ENCODE measurements around the gene ME3. TPM values are rescaled to one million over a fixed set of nuclear protein-coding genes. Genes with fewer than 3 reads are reported as not detected.

Gene ME3
- total RNA-seq, 1 experiment from 2014 or later: 2.7 TPM

DNA sequence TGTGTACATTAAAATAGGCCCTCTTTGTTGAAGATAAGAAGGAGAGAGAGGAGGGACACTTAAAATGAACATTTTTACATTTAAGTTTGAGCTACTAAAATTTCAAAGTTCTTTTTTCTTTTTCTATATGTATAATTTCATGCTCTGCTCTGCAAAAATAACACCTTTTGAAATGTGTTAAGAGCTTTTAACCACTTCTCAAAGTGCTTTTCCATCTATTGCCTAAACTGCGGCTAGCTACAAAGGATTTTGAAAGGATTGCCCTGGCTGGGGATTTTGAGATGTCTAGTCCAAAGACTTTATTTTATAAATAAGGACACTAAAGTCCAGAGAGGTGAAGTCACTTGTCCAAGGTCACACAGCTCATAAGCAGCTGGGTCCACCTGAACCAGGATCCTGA, 159.3 kb downstream of the ME3 start:
- no peak for DNase-seq
- Histone ChIP-seq H3K27me3 (no peaks in the 10 kb centered on the region; the same call in 1 of the 2 replicates), H3K9me3 (peaks cover 14% of the 10 kb centered on the region; the same call in 1 of the 2 replicates), H3K4me3 (no peak overlapping the region), H3K36me3 (no peaks in the 10 kb centered on the region)

DNA sequence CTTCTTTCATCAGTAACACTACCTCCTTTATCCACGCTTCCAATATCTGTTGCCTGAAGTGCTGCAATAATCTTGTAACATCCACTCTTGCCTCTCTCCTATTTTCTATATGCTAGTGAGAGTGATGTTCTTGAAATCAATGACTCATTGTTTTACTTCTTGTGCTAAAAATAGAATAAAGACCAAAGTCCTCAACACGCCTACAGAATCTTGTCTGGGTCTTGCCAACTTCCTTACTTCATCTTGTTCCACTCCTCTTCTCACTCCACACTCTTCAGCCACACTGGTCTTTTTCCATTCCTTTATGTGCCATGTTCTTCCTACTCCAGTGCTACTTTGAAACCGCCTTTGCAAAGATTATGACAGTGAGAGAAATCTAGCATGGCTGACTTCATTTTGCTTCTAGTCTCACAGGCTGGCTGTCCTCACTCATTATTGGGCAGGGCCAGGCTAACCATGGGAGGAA, 161.3 kb downstream of the ME3 start:
- Histone ChIP-seq H3K4me3 (no peak overlapping the region), H3K36me3 (no peaks in the 10 kb centered on the region), H3K27me3 (no peaks in the 10 kb centered on the region; the same call in 1 of the 2 replicates), H3K9me3 (peaks cover 14% of the 10 kb centered on the region; the same call in 1 of the 2 replicates)
- DNase-seq: no peak

DNA sequence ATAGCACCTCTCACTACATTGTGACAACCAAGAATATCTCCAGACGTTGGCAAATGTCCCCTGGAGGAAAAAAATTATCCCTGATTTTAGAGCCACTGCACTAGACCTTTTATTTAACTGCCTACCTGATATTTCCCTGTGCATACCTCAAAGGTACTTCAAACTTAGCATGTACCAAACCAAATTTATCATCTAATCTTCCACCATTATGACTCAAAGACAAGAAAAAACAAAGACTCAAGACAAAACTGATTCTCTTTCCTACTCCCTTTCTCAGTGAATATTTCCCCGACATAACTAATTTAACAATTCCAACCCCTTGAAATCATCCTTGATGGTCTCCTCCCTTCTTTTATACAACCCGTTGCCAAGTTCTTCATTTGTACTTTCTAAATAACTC, 161.7 kb downstream of the ME3 start:
- no peaks in the 10 kb centered on the region for H3K36me3 ChIP-seq

DNA sequence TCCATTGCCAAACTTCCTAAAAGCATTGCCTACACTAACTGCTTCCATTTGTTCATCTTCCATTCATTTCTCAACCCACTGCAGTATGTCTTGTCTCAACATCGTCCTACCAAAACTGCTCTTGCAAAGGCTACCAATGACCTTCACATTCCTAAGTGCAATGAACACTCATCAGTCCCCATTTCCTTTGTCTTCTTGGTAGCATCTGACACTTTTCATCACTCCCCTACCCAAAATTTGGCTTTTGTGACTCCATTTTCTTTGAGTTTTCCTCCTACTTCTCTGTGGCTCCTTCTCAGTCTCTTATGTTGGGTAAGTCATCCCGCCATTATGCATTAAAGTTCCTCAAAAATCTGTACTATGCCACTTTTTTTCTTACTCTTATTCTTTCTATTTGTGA, 162.3 kb downstream of the ME3 start:
- Histone ChIP-seq H3K36me3 (no peaks in the 10 kb centered on the region), H3K9me3 (peaks cover 14% of the 10 kb centered on the region; the same call in 1 of the 2 replicates), H3K4me3 (no peak overlapping the region), H3K27me3 (no peaks in the 10 kb centered on the region; the same call in 1 of the 2 replicates)
- DNase-seq: no peak

More for the DNA sequence above, 161.7 kb downstream of the ME3 start:
- no peaks in the 10 kb centered on the region; the same call in 1 of the 2 replicates for H3K27me3 ChIP-seq
- H3K9me3 ChIP-seq: peaks cover 14% of the 10 kb centered on the region; the same call in 1 of the 2 replicates
- no peak overlapping the region for H3K4me3 ChIP-seq
- DNase-seq: no peak

DNA sequence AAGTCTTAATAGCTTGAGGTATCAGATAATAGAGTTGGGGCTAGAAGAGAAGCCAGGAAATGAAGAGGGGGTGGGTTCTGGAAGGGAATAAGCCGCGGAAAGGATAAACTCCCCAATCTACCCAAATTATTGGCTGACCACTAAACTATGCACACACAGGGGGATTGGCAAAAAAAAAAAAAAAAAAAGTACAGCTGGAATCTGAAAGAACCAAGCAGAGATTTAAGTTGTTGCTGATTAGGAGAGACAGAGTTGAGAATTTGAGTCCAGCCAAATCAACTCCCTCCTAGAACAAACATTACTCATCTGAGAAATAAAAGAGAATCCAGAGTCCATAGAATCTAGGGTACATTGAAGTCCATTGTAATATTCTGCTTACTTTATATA, 162.8 kb downstream of the ME3 start:
- peaks cover 14% of the 10 kb centered on the region; the same call in 1 of the 2 replicates for H3K9me3 ChIP-seq
- no peak overlapping the region for H3K4me3 ChIP-seq
- no peaks in the 10 kb centered on the region for H3K27me3 ChIP-seq
- no peaks in the 10 kb centered on the region for H3K36me3 ChIP-seq
- DNase-seq: no peak

DNA sequence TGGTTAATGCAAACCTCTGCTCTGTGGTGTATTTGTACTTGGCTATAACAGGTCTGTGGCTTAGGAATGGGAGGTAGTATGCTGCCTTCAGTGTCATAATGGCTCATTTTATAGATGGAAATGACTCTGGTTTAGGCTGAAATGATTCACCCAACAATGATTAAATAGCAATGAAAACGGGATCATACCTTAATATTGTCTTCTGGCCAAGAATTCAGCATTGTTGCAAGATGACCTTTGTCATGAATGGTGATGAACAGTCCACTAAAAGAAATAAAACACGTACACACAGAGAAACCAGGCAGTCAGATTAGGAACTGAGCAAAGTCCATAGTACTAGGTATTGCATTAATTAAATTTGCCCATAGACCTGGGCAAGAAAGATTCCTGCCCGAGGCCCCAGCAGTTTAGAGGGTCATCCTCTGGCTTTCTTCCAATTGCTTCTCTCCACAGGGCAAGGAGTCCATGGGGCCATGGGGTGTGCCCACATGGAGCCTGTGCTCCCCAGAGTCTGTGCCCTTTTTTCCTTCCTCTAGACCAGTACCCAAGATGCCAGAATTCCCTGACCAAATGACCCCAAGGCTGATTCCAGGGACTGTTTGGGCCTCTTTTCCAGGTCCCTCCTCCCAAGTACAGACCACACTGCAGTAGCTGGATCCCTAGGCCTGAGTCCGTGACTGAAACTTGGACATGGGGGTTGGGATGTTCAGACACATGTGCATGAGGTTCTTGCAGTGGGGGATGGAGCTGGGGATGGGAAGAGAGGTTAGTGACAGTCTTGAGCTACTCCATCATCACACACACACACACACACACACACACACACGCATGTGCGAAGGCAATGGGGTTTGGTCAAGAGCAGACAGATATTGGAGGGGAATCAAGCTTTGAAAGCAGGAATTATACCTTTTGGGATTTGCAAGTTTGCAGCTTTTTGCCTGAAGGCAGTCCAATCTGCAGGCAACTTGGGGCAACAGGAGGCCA, 163.5 kb downstream of the ME3 start:
- DNase-seq: no peak
- H3K9me3 ChIP-seq: peaks cover 14% of the 10 kb centered on the region; the same call in 1 of the 2 replicates

DNA sequence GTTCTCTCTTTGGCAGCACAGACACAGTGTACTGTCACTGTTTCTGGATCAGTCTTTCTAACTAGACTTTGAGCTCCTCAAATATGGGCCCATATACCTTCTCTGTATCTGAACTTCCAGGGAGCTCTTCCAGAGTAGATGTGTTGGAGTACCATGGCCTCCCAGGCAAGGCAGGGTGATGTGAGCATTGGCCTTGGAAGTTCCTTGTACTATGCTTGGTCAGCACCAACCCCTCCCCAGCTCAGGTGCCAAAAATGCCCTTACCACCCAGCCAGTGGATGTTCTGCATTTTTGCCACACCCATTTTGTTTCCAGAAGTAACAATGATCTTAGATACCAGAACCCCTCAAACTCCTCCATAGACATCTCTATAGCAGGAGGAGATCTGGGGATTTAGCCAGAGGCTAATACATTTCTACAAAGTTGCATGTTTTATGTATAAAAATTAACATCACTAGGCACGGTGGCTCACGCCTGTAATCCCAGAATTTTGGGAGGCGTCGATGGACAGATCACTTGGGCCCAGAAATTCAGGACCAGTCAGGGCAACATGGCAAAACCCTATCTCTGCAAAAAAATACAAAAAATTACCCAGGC, 165.1 kb downstream of the ME3 start:
- H3K4me3 ChIP-seq: no peak overlapping the region
- H3K9me3 ChIP-seq: peaks cover 13% of the 10 kb centered on the region; the same call in 1 of the 2 replicates
- H3K27me3 ChIP-seq: no peaks in the 10 kb centered on the region
- H3K36me3 ChIP-seq: no peaks in the 10 kb centered on the region
- no peak for DNase-seq

More for the DNA sequence above, 163.5 kb downstream of the ME3 start:
- Histone ChIP-seq H3K4me3 (no peak overlapping the region), H3K36me3 (no peaks in the 10 kb centered on the region), H3K27me3 (no peaks in the 10 kb centered on the region)

DNA sequence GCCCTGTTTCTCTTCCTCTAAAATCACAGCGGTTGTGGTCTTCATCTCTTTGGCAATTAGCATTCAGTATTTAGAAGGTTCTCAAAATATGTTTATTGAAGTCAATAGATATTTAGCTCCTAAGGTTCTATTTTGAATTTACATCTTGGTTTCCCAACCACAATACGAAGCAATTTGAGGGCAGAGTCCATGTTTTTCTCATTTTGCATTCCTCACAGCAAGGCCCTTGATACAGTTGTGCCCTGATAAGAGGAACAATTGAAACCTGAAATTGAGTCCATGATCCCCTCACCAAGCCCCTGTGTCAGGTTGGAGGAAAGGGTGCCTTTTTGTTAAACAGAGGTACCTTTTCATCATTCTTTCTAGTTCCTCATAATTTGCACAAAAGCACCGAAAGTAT, 166.2 kb downstream of the ME3 start:
- H3K27me3 ChIP-seq: no peaks in the 10 kb centered on the region

DNA sequence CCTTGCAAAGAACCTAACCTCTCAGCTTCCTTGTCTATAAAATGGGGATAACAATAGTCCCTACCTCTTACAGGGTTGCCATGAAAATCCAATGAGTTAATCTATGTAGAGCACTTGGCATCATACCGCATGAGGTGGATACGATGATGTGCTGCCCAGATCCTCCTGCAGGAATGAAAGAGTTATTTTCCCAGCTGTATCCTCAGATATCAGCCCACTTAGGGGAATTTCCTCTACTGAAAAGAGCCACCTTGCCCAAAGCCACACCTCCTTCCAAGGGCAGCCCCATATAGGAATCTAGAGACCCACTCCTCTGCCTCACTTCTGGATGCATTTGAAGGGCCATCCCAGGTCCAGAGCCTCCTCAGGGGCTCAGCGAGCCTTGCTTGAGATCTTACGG, 169.3 kb downstream of the ME3 start:
- no peak for DNase-seq
- H3K4me3 ChIP-seq: no peak overlapping the region
- H3K36me3 ChIP-seq: no peaks in the 10 kb centered on the region
- no peaks in the 10 kb centered on the region for H3K27me3 ChIP-seq
- no peaks in the 10 kb centered on the region for H3K9me3 ChIP-seq

More for the DNA sequence above, 166.2 kb downstream of the ME3 start:
- DNase-seq: no peak
- no peak overlapping the region for H3K4me3 ChIP-seq
- 0 out of 2 replicates have a peak, but pooled peaks cover 3% of the 10 kb centered on the region for H3K9me3 ChIP-seq
- no peaks in the 10 kb centered on the region for H3K36me3 ChIP-seq

DNA sequence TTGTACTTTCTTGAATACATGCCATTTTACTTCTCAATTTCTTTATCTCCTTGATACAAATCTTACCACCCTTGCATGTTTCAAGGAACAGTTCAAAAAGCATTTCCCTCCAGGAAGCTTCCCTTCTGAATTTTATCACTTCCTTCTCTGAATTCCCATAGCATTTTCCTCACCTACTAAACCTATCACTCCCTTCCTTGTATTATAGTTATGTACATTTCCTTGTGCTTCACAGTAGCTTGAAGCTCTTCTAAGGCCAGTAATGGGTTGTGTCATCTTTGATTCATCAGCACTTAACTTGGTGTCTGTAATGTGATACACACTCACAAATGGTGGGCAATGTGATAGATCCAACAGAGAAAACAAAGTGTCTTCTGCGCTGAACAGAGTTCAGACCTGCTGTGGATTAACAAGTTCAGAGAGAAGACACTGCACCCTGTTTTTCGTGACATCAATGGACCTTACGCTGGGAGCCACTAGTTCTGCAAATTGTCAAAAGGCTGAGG, 170.2 kb downstream of the ME3 start:
- no peaks in the 10 kb centered on the region for H3K9me3 ChIP-seq
- no peaks in the 10 kb centered on the region for H3K27me3 ChIP-seq
- H3K4me3 ChIP-seq: no peak overlapping the region
- no peak for DNase-seq
- no peaks in the 10 kb centered on the region for H3K36me3 ChIP-seq

DNA sequence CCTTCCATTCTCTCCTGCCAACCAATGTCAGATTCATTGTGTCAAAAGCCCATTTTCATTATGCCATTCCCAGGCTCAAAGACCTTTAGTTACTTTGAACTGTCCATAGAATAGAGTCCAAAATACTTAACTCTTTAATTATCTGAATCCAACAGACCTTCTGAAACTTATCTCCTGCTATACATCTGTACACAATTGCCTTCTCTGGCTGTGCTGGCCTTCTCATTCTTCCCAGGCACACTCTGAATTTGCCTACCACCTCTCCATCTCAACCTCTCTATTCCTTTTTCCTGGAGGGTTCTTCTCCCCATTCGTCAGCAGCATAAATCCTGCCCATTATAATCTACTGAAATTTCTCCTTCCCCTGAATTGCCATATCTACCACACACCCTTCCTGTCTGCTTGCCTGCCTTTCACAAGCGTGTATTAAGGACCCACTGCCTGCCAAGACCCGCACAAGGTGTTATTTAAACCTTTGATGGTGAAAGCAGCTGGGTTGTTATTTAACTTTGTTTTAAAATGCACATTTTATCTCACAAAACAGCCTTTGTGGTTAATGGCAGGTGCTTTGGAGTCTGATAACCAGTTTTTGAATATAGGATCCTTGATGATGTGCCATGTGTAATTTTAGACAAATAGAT, 171.8 kb downstream of the ME3 start:
- H3K36me3 ChIP-seq: no peaks in the 10 kb centered on the region
- H3K9me3 ChIP-seq: no peaks in the 10 kb centered on the region
- no peak for DNase-seq
- H3K4me3 ChIP-seq: no peak overlapping the region
- H3K27me3 ChIP-seq: no peaks in the 10 kb centered on the region

DNA sequence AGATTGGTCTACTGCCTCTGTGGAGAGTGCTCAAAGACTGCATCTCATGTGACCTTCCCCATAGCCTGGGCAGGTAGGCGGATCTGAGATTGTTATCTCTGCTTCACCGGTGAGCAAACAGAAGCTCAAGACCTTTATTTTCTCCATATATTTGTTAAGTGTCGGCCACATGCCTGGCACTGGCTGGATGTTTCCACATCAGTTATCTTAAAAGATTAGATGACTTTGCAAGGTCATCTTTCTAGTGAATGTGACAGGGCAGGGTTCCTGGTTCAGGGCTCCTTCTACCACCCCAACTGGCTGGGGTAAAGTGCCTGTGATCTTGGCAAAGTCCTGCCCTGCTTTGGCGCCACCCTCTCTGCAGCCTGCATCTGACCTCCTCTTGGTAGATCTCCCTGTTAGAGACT, 172.7 kb downstream of the ME3 start:
- no peak overlapping the region for H3K4me3 ChIP-seq
- no peaks in the 10 kb centered on the region for H3K9me3 ChIP-seq
- H3K36me3 ChIP-seq: no peaks in the 10 kb centered on the region
- no peaks in the 10 kb centered on the region for H3K27me3 ChIP-seq
- no peak for DNase-seq

DNA sequence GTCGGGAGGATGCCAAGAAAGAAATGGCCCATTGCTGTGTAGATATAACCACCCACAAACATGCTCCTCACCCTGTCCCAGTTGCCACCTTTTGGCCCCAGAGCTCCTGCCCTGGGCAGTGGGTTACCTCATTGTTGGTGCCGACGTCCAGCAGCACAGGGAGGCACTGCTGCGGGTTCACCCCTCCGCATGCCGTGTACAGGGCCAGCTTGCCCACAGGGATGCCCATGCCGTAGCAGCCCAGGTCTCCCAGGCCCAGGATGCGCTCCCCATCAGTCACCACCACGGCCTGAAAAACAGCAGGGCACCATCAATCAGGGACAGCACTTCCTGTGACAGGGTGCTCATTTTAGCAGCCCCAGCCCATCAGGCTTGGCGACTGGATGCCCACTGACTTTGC, 174.6 kb downstream of the ME3 start:
- no peaks in the 10 kb centered on the region for H3K9me3 ChIP-seq
- H3K36me3 ChIP-seq: no peaks in the 10 kb centered on the region
- no peak overlapping the region for H3K4me3 ChIP-seq
- no peaks in the 10 kb centered on the region for H3K27me3 ChIP-seq
- DNase-seq: no peak

DNA sequence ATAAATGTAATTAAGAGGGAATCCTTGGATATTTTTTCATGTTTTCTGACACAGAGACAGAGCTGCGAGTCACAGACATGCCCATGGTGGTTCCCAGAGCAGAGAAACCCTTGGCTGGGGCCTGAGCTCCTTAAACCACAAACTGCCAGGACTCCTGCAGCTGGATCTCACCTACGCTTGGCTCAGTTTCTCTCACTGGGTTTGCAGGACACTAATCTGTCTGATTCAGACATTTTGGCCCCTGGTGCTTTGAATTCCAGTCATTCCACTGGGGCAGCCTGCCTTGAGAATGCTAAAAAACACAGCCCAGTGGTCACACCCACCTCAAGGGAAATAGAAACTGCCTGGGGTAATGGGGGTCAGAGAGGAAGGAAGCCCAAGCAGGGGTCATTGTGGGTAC, 175.1 kb downstream of the ME3 start:
- Histone ChIP-seq H3K36me3 (no peaks in the 10 kb centered on the region), H3K4me3 (no peak overlapping the region), H3K27me3 (no peaks in the 10 kb centered on the region), H3K9me3 (no peaks in the 10 kb centered on the region)
- DNase-seq: peak; percentile 90

DNA sequence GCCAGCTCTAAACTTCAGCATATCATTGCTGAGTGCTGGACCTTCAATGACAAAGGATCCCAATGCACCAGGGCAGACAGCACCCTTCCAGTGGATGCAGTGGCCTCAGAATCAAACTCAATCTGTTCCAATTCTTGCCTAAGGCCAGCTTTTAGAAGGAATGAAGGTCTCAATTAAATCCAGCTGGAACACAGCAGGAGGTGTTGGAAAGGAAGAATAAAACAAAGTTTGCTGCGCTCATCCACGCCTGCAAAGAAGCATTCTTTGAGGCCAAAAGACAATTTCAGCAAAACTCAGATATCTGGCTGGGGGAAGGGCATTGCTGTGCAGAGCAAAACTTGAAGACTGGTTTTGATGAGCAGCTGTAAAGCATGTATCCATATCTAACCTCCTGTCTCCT, 177.1 kb downstream of the ME3 start:
- no peak overlapping the region for H3K4me3 ChIP-seq
- no peaks in the 10 kb centered on the region for H3K9me3 ChIP-seq
- H3K36me3 ChIP-seq: no peaks in the 10 kb centered on the region
- no peaks in the 10 kb centered on the region for H3K27me3 ChIP-seq
- no peak for DNase-seq

DNA sequence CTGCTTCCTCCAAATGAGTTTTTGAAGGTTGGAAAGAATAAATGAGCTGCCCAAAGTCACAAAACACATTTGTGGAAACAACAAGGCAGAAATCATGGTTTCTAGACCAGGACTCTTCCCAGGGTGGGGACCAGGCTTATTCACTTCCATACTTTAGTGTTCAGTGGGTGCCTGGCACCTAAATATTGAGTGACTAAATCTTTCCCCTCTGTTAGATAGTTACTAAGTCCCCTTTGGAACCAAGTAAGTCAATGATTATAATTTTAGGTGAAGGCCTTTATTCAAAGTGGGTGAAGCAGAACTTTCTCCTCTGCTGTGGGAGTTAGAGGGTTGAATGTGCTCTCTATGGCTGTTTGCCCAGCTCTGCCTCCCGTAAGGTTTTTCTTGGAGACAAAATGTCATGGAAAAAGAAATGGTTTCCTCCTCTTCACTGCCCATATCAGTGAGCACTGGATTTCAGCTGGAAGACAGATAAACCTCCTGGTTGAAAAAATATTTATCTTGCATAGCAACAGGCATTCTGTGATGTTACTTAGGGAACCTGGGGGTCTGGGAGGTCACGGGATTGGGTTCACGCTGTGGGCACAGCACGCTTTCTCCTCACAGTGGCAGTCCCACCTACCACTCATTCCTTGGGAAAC, 179.9 kb downstream of the ME3 start:
- Histone ChIP-seq H3K36me3 (no peaks in the 10 kb centered on the region; the same call in 1 of the 2 replicates), H3K27me3 (no peaks in the 10 kb centered on the region), H3K9me3 (no peaks in the 10 kb centered on the region), H3K4me3 (no peak overlapping the region)
- no peak for DNase-seq

All from MG63 (cell line).